DND-41 (cell line): Measurements from ENCODE around the gene POU3F1.

ENCODE experiments used
- CTCF ChIP-seq: IDR thresholded peaks from 2 replicates; pipeline ENCODE4 v1.5.1; 2012; ENCODE audit warnings: borderline replicate concordance, low read length, moderate library complexity, mild to moderate bottlenecking; ENCODE audit not compliant: poor library complexity, severe bottlenecking; ENCODE audit errors: extremely low read depth
- EZH2 ChIP-seq: IDR thresholded peaks from 3 replicates; pipeline ENCODE4 v1.6.1; 2012; ENCODE audit warnings: borderline replicate concordance, low read depth, mild to moderate bottlenecking, moderate library complexity, low read length, inconsistent platforms; ENCODE audit not compliant: severe bottlenecking

DNA sequence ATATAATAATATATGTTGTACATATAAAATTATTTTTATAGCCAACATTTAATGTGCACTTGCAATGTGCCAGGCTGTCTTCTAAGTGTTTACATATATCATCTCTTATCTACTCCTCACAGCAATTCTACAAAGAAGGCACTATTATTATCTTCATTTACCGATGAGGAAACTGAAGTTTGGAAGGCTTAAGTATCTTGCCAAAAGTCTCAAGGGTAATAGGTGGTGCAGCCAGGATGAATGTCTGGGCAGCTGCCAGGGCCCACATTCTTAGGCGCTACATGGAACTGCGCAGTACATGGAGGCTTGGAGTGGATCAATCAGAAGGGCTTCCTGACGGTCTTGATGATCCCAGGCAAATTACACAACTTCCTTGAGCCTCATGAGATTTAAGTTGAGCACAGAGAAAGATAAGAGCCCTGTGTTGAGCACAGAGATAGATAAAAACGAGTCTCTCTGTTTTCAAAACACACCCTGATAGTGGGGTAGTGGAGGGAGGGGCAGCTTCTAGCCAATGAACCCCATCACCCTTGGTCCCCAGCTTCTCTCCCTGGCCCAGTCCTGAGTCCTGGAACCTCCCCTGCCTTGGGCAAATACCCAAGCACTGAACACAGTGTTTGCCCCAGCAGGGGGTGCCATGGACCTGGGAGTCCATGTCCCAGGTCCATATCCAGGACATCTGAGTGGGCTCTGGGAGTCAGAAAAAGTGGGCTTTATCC lies 9.2 kb downstream of the POU3F1 start:
- TF ChIP-seq CTCF, result peak; percentile 29
- TF ChIP-seq EZH2, result no peak
